Smooth muscle cell of the brain vasculature (primary cell): ENCODE data around the gene MESD.

Source experiments
- DNase-seq: peaks from one replicate; pipeline ENCODE4 v3.0.0-alpha.2; 2012; ENCODE audit warnings: low read depth, low spot score

Gene MESD

GRCh38 chr15:80991421-80991820 lies 1.8 kb upstream of the MESD start:
- DNase-seq, result no peak

DNA sequence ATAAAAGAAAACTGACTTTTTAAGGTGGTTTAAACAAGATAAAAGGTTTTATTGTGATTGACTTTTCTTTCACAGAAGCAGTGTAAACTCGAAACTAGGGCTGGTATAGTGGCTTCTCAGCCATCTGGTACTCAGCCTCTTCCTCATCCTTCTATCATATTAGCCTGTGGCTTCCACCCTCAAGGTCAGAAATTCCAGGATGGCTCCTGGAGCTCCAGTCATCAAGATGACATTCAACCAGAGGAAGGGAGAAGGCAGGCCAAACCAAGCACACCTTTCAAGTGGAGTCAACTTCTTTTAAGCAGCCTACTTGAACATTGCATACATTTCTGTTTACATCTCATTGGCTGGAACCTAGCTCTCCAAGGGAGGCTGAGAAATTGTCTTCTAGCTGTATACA lies 1.3 kb upstream of the MESD start:
- no peak for DNase-seq

GRCh38 chr15:80989081-80989517 lies 520 bp downstream of the MESD start:
- no peak for DNase-seq

DNA sequence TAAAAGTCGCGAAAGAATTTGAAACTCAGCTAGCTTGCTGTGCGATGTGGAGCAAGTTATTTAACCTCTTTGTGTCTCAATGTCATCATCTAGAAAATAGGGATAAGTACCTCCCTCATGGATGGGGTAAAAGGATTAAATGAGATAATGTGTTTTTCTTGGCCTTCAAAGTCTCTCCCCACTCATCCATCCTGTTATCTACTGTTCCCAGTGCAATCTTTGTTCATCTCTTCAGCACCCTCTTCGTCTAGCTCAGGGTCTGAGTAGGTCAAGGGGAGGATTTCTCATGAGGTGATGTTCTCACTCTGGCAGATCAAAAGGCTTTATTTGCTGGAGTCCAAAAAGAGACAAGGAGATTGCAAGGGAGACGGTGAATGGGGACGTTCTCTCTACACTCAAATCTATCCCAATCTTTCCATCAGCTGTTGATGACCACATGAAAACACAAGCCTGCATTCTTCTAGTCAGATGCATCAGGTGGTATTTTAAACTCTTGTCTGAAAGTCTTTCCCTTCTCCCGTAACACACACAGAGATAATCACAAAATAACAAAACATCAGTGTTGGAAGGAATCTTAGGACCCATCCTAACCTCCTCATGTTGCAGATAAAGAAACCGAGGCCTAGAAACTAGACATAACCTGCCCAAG lies 1.3 kb downstream of the MESD start:
- no peak for DNase-seq

DNA sequence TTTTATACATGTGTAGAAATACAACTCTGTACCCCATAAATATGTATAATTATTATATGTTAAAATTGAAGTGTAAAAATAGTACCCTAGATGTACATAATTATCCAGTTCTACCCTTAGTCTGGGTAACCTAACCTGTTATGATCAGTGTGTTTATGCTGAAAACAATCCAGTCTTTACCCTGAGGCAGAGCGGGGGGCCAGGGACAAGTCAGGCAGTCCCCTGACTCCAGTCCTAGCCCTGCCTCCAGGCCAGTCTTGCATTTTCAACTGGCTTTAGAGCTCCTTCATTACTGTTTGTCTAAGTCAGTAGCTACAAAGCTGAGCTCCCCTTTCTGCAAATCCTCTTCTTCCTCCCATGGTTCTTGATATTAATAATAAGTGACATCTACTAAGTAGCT lies 3.1 kb downstream of the MESD start:
- no peak for DNase-seq

- no peak for DNase-seq
Observed at GRCh38 chr15:80985981-80986380, 3.6 kb downstream of the MESD start.

- no peak for DNase-seq
Observed at GRCh38 chr15:80984856-80985255, 4.8 kb downstream of the MESD start.

- no peak for DNase-seq
Observed at GRCh38 chr15:80982839-80983238, 6.8 kb downstream of the MESD start.

GRCh38 chr15:80982205-80982604 lies 7.4 kb downstream of the MESD start:
- DNase-seq, result no peak

- DNase-seq, result no peak
Observed at GRCh38 chr15:80979538-80980200, 9.9 kb downstream of the MESD start.

GRCh38 chr15:80978685-80979329 lies 10.8 kb downstream of the MESD start:
- DNase-seq, result no peak

DNA sequence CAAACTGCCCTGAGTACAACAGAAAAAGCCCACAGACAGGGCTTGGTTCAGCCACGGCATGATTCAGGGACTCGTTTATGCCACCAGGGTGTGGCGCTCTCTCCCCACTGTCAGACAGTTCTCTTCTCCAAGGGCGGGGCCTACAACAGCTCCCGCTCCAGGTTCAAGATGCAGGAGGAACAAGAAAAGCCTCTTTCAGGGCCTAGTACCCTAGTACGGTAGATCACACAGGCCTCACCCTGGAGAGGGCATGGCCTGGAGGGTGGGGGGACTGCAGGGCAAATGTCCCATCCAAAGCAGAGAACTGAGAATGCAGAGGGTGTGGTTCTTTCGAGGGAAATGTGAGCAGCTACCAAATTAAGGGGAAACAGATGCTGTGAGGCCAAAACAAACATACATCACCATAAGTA lies 12.0 kb downstream of the MESD start:
- no peak for DNase-seq

DNA sequence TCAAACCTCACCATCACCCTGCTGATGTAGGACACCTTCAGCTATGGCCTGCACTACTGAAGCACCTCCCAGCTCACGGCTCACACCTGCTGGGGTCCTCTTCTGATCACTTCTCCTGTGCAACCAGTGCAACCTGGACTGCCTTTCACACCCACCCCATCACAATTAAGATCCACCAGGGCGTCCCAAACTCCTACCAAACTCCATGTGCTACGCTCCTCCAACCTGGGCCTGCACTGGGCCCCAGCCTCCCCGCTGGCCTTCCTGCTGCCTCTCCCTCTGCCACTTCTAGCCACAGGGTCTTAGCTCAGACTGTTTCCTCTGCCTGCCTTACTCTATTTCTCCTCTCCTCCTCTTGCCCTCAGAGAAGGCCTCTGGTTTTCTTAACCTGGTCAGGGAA lies 12.8 kb downstream of the MESD start:
- no peak for DNase-seq

- no peak for DNase-seq
Observed at GRCh38 chr15:80974914-80975313, 14.7 kb downstream of the MESD start.

DNA sequence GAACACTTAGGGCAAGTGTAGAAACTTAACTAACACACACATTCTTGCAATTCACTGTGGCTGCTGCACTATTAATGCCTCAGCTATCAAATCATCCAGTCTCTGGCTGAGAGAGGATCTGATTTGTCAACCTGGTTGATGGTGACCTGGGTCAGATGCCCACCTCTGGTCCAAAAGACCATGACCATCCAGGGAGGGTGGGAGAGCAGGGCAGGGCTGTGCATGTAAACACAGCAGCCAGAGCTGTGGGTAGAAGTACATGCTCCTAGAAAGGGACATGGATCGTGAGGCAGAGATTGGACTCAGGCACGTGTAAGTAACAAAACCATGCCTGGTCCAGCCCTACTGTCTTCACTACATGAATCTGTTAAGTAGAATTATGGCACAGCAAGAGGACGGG lies 17.3 kb downstream of the MESD start:
- DNase-seq, result no peak

DNA sequence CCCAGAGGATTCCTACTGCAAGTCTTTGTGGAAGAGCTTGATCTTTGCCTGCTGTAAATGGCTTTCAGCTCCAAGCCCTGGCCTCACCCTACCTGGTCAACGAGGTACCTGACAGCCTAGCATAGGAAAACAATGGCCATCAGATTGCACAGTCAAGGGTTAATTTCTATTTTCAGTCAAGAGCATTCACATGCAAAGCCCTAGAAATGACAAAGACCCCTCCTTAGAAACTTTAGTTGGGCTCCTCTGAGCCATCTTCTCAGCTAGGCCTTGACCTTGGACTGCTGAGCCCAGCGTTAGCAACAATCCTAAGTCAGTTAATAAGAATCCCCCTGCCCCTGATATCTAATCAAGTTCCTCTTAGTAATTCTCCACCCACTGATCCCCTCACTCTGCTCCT lies 18.5 kb downstream of the MESD start:
- DNase-seq, result no peak

DNA sequence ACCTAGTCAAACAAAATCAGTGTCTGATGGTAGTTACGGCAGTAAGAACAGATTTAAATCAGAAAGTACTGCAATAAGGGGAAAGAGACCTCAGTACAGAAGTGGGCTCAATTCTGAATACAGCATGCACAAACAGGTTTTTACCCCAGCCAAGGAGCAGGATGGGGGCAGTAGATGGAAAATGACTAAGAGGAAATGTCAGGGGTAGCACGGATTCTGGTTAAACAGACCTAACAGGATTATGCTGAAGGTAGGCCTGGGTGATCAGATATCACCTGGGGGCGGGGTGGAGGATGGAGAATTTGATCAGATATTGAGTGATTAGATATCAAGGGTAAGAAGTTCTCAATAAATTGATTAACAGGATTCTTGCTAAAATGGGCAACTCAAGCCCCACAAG lies 19.0 kb downstream of the MESD start:
- no peak for DNase-seq

DNA sequence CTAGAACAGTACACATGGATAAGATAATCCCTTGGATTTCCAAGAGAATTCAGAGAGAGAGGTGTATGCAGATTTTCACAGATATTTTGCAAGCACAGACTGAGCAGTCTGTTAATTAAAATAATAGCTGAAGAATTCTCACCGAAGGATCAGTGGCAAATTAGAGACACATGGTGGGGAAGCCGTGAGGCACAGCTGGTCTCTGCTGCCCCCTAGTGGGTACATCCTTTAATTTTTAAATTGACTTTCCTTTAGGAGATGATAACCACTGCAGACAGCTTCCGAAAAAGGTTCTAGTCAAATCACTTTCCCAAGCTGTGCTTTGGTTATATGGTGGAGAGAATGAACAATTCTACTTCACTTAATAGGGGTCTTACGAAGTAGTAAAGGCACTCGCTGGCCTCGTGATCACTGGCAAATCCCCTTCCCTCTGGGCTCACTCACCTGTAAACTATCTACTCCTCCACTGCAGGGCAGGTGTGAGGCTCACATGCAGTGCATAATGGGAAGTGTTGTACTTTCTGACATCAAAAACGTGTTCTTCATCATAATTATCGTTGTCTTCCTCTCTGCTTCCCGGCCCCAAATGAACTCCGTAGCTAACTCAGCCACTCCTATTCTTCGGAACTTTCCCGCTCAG lies 19.5 kb downstream of the MESD start:
- peak; percentile 41 for DNase-seq

- DNase-seq, result no peak
Observed at GRCh38 chr15:80969316-80969715, 20.3 kb downstream of the MESD start.

DNA sequence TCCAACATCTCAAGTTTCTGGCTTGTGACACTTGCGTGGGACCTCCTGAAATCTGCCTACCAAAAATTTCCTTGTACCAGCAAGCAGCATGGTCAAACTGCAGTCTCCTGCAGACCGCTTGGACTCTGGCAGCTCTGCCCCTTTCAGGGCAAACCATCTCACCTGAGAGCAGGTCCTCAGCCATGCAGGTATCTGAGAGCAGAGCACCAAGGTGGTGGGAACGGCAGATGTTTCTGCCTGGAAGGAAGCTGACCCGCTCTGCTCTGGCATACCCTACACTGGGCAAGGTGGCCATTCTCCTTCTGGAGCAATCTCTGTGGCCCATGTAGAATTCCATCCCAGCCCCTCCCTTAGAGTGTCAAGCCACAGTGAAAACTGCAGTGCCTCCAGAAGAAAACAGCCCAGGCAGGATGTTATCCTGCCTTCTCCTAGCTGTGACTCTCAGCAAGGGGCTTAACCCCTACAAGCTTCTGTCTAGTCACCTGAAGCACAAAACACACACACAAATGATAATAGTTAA lies 21.6 kb downstream of the MESD start:
- no peak for DNase-seq

DNA sequence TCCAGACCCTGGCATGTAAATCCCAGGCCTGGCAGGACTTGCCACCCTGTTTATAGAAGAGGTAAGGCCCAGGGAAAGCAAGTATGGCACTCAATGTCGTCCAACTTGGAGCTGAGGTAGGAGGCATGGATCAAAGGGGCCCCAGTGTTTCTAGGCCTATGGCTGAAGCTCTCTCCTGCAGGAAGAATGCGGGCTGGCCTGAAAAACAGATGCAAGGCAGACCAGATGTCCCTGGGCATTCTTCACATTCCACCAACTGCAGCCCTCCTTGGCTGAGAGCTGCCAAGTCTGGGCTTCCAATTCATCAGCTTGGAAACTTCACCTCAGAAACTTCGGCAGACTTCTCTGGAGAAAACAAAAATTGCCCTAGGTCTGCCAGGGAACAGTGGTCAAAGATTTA lies 22.2 kb downstream of the MESD start:
- DNase-seq, result no peak

DNA sequence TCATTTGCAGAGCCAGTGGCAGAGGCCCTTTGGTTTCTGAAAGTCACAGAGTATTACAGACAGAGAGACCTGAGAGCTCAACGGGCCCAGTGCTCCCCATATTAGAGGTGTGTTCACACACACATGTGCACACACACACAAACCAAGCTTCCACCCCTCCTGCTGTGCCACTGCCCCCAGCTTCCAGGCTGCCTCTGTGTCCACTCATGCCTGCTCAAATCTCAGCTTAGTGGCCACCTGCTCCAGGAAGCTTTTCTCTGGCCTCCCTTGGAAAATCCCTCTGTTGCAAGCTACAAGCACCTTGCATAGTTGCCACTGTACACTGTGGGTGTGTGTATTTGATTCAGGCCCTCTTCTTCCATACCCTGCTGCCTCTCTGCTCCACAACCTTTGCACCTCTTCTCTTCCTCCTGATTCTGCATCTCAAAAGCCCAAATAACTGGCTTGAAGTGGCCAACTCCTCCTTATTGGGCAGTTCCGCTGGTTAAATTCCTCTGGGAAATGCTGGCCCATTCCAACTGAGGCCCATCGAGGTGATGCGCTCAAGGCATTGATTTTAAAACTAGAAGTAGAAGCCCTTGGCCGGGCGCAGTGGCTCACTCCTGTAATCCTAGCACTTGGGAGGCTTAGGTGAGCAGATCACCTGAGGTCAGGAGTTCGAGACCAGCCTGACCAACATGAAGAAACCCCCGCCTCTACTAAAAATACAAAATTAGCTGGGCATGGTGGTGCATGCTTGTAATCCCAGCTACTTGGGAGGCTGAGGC lies 23.0 kb downstream of the MESD start:
- DNase-seq, result no peak
